HFFc6 (cell line): ENCODE results near the gene ASTN2. TPM values are rescaled to one million over a fixed set of nuclear protein-coding genes. Genes with fewer than 3 reads are reported as not detected.
"Not testable (repeated sequence)": the region's sequence is repeated elsewhere in the genome, so short reads cannot be mapped to it uniquely, and the experiment has no call there.

Experiments
- DNase-seq: peaks from one replicate; pipeline ENCODE4 v3.0.0-alpha.2; 2018
- H3K27ac Mint-ChIP-seq: 2 replicates; pipeline ENCODE4 v1.8.0; 2020; ENCODE audit warnings: mild to moderate bottlenecking, mixed read lengths
- H3K27me3 Mint-ChIP-seq: 2 replicates; pipeline ENCODE4 v1.8.0; 2021; ENCODE audit warnings: mild to moderate bottlenecking, moderate library complexity, mixed read lengths; ENCODE audit not compliant: insufficient read depth
- H3K36me3 Mint-ChIP-seq: 2 replicates; pipeline ENCODE4 v1.8.0; 2021; ENCODE audit warnings: low read depth, mixed read lengths
- H3K4me1 Mint-ChIP-seq: 2 replicates; pipeline ENCODE4 v1.8.0; 2020; ENCODE audit warnings: low read depth, mixed read lengths
- H3K4me3 Mint-ChIP-seq: 2 replicates; pipeline ENCODE4 v1.8.0; 2020; ENCODE audit warnings: mild to moderate bottlenecking, moderate library complexity, mixed read lengths
- H3K9me3 Mint-ChIP-seq: 2 replicates; pipeline ENCODE4 v1.8.0; 2020; ENCODE audit warnings: mild to moderate bottlenecking, mixed read lengths
- total RNA-seq, 6 experiments: library from RNA; stranded (reverse); fragmentation: NEBNext Ultra II Directional; extraction: Animal tissue kit (Norgen Biotek cat#: 25700); gene quantifications; 2 replicates in 1 of 6; 3 replicates in 5 of 6; pipeline ENCODE4 v1.2.3, GENCODE V29; 2021
- TF ChIP-seq, protein P1 (sequence below): fragments of 200-600 bp; sonication (generic); IDR thresholded peaks from 2 replicates; pipeline ENCODE4 v1.5.0; 2021; ENCODE audit warnings: antibody characterized with exemption, mild to moderate bottlenecking

The ASTN2 gene
- total RNA-seq, 6 experiments from 2014 or later, result 7.3 to 9.7 (median 8.3) TPM

DNA sequence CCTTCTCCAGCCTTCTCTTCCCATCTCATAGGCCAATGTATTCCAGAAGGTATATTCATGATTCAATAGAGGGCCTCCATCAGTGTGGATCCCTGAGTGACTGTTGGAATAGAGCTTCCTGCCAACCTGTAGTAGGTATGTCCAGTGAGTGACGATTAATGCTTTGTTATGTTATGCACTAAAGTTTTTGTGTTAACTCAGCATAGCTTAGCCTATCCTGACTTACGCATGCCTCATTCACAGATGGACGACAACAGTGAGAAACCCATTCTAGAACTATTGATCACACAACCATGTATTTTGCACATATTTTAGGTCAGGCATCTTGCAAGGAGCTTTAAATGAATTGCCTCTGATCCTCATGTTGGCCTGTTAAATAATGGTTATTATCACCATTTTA, 953.2 kb downstream of the ASTN2 start:
- peaks cover 8% of the 10 kb centered on the region for H3K36me3 Mint-ChIP-seq
- TF ChIP-seq, protein P1, sequence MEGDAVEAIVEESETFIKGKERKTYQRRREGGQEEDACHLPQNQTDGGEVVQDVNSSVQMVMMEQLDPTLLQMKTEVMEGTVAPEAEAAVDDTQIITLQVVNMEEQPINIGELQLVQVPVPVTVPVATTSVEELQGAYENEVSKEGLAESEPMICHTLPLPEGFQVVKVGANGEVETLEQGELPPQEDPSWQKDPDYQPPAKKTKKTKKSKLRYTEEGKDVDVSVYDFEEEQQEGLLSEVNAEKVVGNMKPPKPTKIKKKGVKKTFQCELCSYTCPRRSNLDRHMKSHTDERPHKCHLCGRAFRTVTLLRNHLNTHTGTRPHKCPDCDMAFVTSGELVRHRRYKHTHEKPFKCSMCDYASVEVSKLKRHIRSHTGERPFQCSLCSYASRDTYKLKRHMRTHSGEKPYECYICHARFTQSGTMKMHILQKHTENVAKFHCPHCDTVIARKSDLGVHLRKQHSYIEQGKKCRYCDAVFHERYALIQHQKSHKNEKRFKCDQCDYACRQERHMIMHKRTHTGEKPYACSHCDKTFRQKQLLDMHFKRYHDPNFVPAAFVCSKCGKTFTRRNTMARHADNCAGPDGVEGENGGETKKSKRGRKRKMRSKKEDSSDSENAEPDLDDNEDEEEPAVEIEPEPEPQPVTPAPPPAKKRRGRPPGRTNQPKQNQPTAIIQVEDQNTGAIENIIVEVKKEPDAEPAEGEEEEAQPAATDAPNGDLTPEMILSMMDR, result no peak
- no peak overlapping the region for H3K27ac Mint-ChIP-seq
- H3K9me3 Mint-ChIP-seq, result peaks cover 6% of the 10 kb centered on the region; the same call in 1 of the 2 replicates
- H3K27me3 Mint-ChIP-seq, result no peaks in the 10 kb centered on the region
- H3K4me1 Mint-ChIP-seq, result no peaks in the 10 kb centered on the region
- no peak for DNase-seq
- no peak overlapping the region for H3K4me3 Mint-ChIP-seq

DNA sequence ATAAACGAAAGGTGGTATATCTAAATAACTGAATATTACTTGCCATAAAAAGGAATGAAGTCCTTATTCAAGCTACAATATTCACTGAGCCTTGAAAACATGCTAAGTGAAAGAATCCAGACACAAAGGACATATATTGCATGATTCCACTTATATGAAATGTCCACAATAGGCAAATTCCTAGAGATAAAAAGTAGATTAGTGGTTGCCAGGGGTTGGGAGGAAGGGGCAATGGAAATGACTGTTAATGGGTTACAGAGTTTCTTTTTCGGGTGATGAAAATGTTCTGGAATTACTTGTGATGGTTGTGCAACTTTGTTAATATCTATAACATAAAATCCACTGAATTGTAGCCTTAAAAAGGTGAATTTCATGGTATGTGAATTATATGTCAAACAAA, 954.8 kb downstream of the ASTN2 start:
- no peak overlapping the region for H3K4me3 Mint-ChIP-seq
- peaks cover 14% of the 10 kb centered on the region for H3K9me3 Mint-ChIP-seq
- TF ChIP-seq, protein P1, result no peak
- H3K36me3 Mint-ChIP-seq, result peaks cover 17% of the 10 kb centered on the region
- no peak overlapping the region for H3K27ac Mint-ChIP-seq
- H3K27me3 Mint-ChIP-seq, result no peaks in the 10 kb centered on the region; the same call in 1 of the 2 replicates
- DNase-seq, result no peak
- H3K4me1 Mint-ChIP-seq, result no peaks in the 10 kb centered on the region

GRCh38 chr9:116459576-116459975, 955.3 kb downstream of the ASTN2 start:
- TF ChIP-seq, protein P1, result no peak
- Mint-ChIP-seq H3K27me3 (no peaks in the 10 kb centered on the region; the same call in 1 of the 2 replicates), H3K27ac (no peak overlapping the region), H3K9me3 (peaks cover 14% of the 10 kb centered on the region), H3K4me3 (no peak overlapping the region), H3K4me1 (no peaks in the 10 kb centered on the region), H3K36me3 (peaks cover 17% of the 10 kb centered on the region)
- no peak for DNase-seq

GRCh38 chr9:116456490-116457088, 958.3 kb downstream of the ASTN2 start:
- Mint-ChIP-seq H3K27me3 (no peaks in the 10 kb centered on the region; the same call in none of the 2 replicates), H3K27ac (no peak overlapping the region)

GRCh38 chr9:116454539-116454938, 960.3 kb downstream of the ASTN2 start:
- peaks cover 17% of the 10 kb centered on the region for H3K36me3 Mint-ChIP-seq
- H3K27ac Mint-ChIP-seq, H3K27me3 Mint-ChIP-seq, DNase-seq, H3K4me3 Mint-ChIP-seq: not testable (repeated sequence)
- H3K9me3 Mint-ChIP-seq, result peaks cover 14% of the 10 kb centered on the region
- H3K4me1 Mint-ChIP-seq, result peaks cover 18% of the 10 kb centered on the region

More at GRCh38 chr9:116456490-116457088, 958.3 kb downstream of the ASTN2 start:
- Mint-ChIP-seq H3K4me1 (peaks cover 6% of the 10 kb centered on the region), H3K4me3 (no peak overlapping the region), H3K9me3 (peaks cover 14% of the 10 kb centered on the region), H3K36me3 (peaks cover 17% of the 10 kb centered on the region)
- TF ChIP-seq, protein P1, result no peak
- DNase-seq, result no peak

DNA sequence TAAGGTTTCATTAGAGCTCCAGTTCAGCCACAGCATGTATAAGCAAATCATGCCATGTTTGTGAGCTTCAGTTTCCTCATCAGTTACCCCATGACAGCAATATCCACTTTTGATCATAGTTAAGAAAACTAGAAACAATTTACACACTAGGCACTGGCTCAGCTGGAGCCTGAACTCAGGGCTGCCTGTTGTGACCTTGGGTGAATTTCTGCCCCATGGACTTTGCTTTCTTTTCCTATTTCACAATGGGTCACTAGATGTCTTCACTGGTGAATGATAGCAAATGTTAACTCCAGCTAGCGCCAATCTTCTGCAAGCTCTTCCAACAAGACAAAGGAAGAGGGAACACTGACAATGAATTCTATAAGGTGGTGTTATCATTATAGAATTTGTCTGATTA, 961.1 kb downstream of the ASTN2 start:
- Mint-ChIP-seq H3K4me1 (peaks cover 18% of the 10 kb centered on the region), H3K9me3 (peaks cover 14% of the 10 kb centered on the region), H3K27me3 (no peaks in the 10 kb centered on the region; the same call in none of the 2 replicates), H3K4me3 (no peak overlapping the region), H3K36me3 (peaks cover 17% of the 10 kb centered on the region), H3K27ac (no peak overlapping the region)
- TF ChIP-seq, protein P1, result no peak
- DNase-seq, result no peak
